MM.1S (cell line): ENCODE results near the gene MAGI3.

Experiments
- CTCF ChIP-seq: fragments of 300-600 bp; sonication (generic); IDR thresholded peaks from 2 replicates; pipeline ENCODE4 v1.5.1; 2016; ENCODE audit warnings: antibody characterized with exemption, low read length, mixed read lengths
- EZH2phosphoT487 ChIP-seq: fragments of 300-600 bp; sonication (generic); IDR thresholded peaks from 2 replicates; pipeline ENCODE4 v1.6.1; 2018; ENCODE audit warnings: antibody characterized with exemption, low read length

GRCh38 chr1:113691184-113691583 lies 300.9 kb downstream of the MAGI3 start:
- no peak for TF ChIP-seq CTCF
- no peak for TF ChIP-seq EZH2phosphoT487
